HepG2 (cell line): ENCODE measurements around the gene COLGALT1. TPM values are rescaled to one million over a fixed set of nuclear protein-coding genes. Genes with fewer than 3 reads are reported as not detected.

Experiments used
- AGO2 ChIP-seq: fragments of 200-400 bp; formaldehyde crosslinking; optimal IDR thresholded peaks from 2 replicates; pipeline ENCODE3; 2017; ENCODE audit warnings: mild to moderate bottlenecking, low read depth, low read length, moderate library complexity
- ATF1 ChIP-seq: IDR thresholded peaks from 2 replicates; pipeline ENCODE4 v1.6.1; 2016; ENCODE audit warnings: mild to moderate bottlenecking, control low read depth
- JARID2 ChIP-seq: sonication (generic); formaldehyde crosslinking; IDR thresholded peaks from 2 replicates; pipeline ENCODE4 v1.8.1; 2023; ENCODE audit warnings: missing genetic modification reagents, inconsistent platforms; ENCODE audit not compliant: insufficient replicate concordance
- KDM4B ChIP-seq: sonication (generic); formaldehyde crosslinking; IDR thresholded peaks from 2 replicates; pipeline ENCODE4 v1.4.0; 2020; ENCODE audit warnings: missing genetic modification reagents
- KLF11 ChIP-seq: IDR thresholded peaks from 2 replicates; pipeline ENCODE4 v1.6.1; 2016; ENCODE audit warnings: missing compliant biosample characterization
- MAFF ChIP-seq: IDR thresholded peaks from 2 replicates; pipeline ENCODE4 v1.6.1; 2011; ENCODE audit warnings: low read depth, low read length, improper control_type of control experiment
- NAIF1 ChIP-seq: sonication (generic); formaldehyde crosslinking; IDR thresholded peaks from 2 replicates; pipeline ENCODE4 v1.5.0; 2020; ENCODE audit warnings: mild to moderate bottlenecking, missing genetic modification reagents, borderline replicate concordance
- NFE2L1 ChIP-seq: sonication (generic); formaldehyde crosslinking; IDR thresholded peaks from 2 replicates; pipeline ENCODE4 v1.4.0; 2020; ENCODE audit warnings: missing genetic modification reagents, mild to moderate bottlenecking, borderline replicate concordance
- POLR2AphosphoS5 ChIP-seq: IDR thresholded peaks from 2 replicates; pipeline ENCODE4 v1.6.1; 2012; ENCODE audit warnings: low read depth, low read length
- REL ChIP-seq: sonication (generic); formaldehyde crosslinking; conservative IDR thresholded peaks from 2 replicates; pipeline ENCODE4 v1.8.0; 2022; ENCODE audit warnings: mild to moderate bottlenecking, missing genetic modification reagents, moderate library complexity
- RXRB ChIP-seq: IDR thresholded peaks from 2 replicates; pipeline ENCODE4 v1.6.1; 2016; ENCODE audit warnings: borderline replicate concordance, missing genetic modification reagents, missing compliant biosample characterization
- TAF1 ChIP-seq: sonication (generic); formaldehyde crosslinking; IDR thresholded peaks from 2 replicates; pipeline ENCODE4 v1.4.0; 2020; ENCODE audit warnings: missing genetic modification reagents
- ZNF430 ChIP-seq: sonication (generic); formaldehyde crosslinking; IDR thresholded peaks from 2 replicates; pipeline ENCODE4 v1.9.0; 2021; ENCODE audit warnings: mild to moderate bottlenecking, missing genetic modification reagents
- ZNF660 ChIP-seq: sonication (generic); formaldehyde crosslinking; IDR thresholded peaks from 2 replicates; pipeline ENCODE4 v1.5.1; 2020; ENCODE audit warnings: mild to moderate bottlenecking, low read depth, missing genetic modification reagents, borderline replicate concordance
- ZNF773 ChIP-seq: sonication (generic); formaldehyde crosslinking; IDR thresholded peaks from 2 replicates; pipeline ENCODE4 v1.4.0; 2020; ENCODE audit warnings: missing genetic modification reagents, borderline replicate concordance
- polyA plus RNA-seq, 8 experiments: library from polyadenylated mRNA; depleted of rRNA in 3 of 8; stranded (reverse) in 7 of 8; unstranded in 1 of 8; fragments of >200 nt; fragmentation: Illumina TruSeq in 4 of 8; extraction: Trizol in 4 of 8; gene quantifications; 2 replicates each; pipeline versions ENCODE4 v1.2.1 to v1.2.3, GENCODE V29; 2011 to 2016; ENCODE audit warnings: low read depth in 4 of 8, missing spikeins in 1 of 8, mixed read lengths in 1 of 8; ENCODE audit not compliant: insufficient read depth in 1 of 8
- total RNA-seq, 5 experiments: library from RNA; depleted of rRNA; stranded (reverse); fragments of >200 nt; fragmentation: Illumina TruSeq; extraction: Trizol; gene quantifications; 2 replicates each; pipeline ENCODE4 v1.2.3, GENCODE V29; 2016; ENCODE audit warnings: low read depth in 1 of 5
- TF ChIP-seq, protein P1 (sequence below): sonication (generic); formaldehyde crosslinking; IDR thresholded peaks from 2 replicates; pipeline ENCODE4 v1.4.0; 2020; ENCODE audit warnings: mild to moderate bottlenecking, low read depth, missing genetic modification reagents
- TF ChIP-seq, protein P2 (sequence below): sonication (generic); formaldehyde crosslinking; IDR thresholded peaks from 2 replicates; pipeline ENCODE4 v1.8.0; 2022; ENCODE audit warnings: missing genetic modification reagents, mild to moderate bottlenecking, moderate library complexity, borderline replicate concordance
- TF ChIP-seq, protein P3 (sequence below): sonication (generic); formaldehyde crosslinking; IDR thresholded peaks from 2 replicates; pipeline ENCODE4 v1.4.0; 2020; ENCODE audit warnings: missing genetic modification reagents
- TF ChIP-seq, protein P4 (sequence below): sonication (generic); formaldehyde crosslinking; IDR thresholded peaks from 2 replicates; pipeline ENCODE4 v1.8.0; 2022; ENCODE audit warnings: low read depth, missing genetic modification reagents
- TF ChIP-seq, protein P5 (sequence below): sonication (generic); formaldehyde crosslinking; IDR thresholded peaks from 2 replicates; pipeline ENCODE4 v1.4.0; 2020; ENCODE audit warnings: mild to moderate bottlenecking, missing genetic modification reagents

The COLGALT1 gene
- total and polyA plus RNA-seq, 2 of the 13 experiments (the other 11 are each of a cell fraction or from before 2014, with no cell fraction given) = 58.0 to 211 TPM

DNA sequence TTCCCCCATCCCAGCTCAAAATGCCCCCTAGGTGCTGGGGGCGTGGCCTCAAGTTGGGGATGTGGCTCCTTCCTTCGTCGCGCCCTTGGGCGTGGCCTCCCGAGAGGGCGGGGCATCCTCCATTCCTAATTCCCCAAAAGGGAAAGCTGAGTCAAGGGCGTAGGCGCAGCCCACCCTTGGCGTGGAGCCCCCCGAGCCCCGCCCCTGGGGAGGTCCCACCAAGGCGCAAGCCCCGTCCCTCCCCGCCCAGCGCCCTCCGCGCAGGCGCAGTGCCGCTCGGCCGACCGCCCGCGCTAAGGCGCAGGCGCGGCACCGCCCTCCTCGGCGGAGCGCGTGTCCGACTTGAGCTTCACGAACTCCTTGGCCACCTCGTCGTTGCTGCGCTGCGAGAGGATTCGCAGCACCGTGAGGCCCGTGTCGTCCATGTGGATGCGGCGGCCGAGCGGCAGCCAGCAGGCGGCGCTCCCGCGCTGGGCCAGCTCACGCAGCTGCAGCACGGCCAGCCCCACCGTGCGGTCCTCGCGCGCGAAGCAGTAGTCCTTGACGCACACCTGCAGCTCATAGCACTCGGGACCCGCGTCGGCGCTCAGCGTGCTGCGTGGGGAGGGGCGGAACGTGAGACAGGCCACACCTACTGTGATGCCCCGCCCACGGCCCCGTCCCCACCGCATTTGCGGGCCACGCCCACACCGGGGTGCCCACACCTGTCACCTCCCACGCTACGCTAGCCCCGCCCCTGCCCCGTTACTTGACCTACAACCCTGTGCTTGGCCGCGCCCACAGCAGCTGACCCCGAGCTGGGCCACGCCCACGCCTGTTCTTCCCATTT, 50.5 kb downstream of the COLGALT1 start (continued):
- TF ChIP-seq, protein P1, sequence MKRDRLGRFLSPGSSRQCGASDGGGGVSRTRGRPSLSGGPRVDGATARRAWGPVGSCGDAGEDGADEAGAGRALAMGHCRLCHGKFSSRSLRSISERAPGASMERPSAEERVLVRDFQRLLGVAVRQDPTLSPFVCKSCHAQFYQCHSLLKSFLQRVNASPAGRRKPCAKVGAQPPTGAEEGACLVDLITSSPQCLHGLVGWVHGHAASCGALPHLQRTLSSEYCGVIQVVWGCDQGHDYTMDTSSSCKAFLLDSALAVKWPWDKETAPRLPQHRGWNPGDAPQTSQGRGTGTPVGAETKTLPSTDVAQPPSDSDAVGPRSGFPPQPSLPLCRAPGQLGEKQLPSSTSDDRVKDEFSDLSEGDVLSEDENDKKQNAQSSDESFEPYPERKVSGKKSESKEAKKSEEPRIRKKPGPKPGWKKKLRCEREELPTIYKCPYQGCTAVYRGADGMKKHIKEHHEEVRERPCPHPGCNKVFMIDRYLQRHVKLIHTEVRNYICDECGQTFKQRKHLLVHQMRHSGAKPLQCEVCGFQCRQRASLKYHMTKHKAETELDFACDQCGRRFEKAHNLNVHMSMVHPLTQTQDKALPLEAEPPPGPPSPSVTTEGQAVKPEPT (CRISPR knock-in tag) = peak; percentile 98
- TF ChIP-seq KLF11 (CRISPR knock-in tag) (peak; percentile 38; the same call in 1 of the 2 replicates), ZNF773 (CRISPR knock-in tag) (peak; percentile 98), POLR2AphosphoS5 (peak; percentile 57; the same call in 1 of the 2 replicates), ATF1 (CRISPR knock-in tag) (no peak), JARID2 (CRISPR knock-in tag) (peak; percentile 78), MAFF (no peak), ZNF430 (CRISPR knock-in tag) (peak; percentile 99; the same call in 1 of the 2 replicates), KDM4B (0 out of 2 replicates have a peak, but pooled peaks have one; percentile 41), RXRB (CRISPR knock-in tag) (peak; percentile 70; the same call in 1 of the 2 replicates), AGO2 (peak; percentile 43), REL (CRISPR knock-in tag) (peak; percentile 99), NAIF1 (CRISPR knock-in tag) (peak; percentile 72; the same call in 1 of the 2 replicates), ZNF660 (no peak), TAF1 (CRISPR knock-in tag) (peak; percentile 80), NFE2L1 (CRISPR knock-in tag) (peak; percentile 91)
- TF ChIP-seq, protein P2, sequence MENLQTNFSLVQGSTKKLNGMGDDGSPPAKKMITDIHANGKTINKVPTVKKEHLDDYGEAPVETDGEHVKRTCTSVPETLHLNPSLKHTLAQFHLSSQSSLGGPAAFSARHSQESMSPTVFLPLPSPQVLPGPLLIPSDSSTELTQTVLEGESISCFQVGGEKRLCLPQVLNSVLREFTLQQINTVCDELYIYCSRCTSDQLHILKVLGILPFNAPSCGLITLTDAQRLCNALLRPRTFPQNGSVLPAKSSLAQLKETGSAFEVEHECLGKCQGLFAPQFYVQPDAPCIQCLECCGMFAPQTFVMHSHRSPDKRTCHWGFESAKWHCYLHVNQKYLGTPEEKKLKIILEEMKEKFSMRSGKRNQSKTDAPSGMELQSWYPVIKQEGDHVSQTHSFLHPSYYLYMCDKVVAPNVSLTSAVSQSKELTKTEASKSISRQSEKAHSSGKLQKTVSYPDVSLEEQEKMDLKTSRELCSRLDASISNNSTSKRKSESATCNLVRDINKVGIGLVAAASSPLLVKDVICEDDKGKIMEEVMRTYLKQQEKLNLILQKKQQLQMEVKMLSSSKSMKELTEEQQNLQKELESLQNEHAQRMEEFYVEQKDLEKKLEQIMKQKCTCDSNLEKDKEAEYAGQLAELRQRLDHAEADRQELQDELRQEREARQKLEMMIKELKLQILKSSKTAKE (CRISPR knock-in tag) = peak; percentile 76
- TF ChIP-seq, protein P3, sequence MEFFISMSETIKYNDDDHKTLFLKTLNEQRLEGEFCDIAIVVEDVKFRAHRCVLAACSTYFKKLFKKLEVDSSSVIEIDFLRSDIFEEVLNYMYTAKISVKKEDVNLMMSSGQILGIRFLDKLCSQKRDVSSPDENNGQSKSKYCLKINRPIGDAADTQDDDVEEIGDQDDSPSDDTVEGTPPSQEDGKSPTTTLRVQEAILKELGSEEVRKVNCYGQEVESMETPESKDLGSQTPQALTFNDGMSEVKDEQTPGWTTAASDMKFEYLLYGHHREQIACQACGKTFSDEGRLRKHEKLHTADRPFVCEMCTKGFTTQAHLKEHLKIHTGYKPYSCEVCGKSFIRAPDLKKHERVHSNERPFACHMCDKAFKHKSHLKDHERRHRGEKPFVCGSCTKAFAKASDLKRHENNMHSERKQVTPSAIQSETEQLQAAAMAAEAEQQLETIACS = peak; percentile 82
- TF ChIP-seq, protein P4, sequence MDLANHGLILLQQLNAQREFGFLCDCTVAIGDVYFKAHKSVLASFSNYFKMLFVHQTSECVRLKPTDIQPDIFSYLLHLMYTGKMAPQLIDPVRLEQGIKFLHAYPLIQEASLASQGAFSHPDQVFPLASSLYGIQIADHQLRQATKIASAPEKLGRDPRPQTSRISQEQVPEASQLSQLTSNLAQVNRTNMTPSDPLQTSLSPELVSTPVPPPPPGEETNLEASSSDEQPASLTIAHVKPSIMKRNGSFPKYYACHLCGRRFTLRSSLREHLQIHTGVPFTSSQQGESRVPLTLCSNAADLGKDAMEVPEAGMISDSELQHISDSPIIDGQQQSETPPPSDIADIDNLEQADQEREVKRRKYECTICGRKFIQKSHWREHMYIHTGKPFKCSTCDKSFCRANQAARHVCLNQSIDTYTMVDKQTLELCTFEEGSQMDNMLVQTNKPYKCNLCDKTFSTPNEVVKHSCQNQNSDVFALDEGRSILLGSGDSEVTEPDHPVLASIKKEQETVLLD (CRISPR knock-in tag) = peak; percentile 92
- TF ChIP-seq, protein P5, sequence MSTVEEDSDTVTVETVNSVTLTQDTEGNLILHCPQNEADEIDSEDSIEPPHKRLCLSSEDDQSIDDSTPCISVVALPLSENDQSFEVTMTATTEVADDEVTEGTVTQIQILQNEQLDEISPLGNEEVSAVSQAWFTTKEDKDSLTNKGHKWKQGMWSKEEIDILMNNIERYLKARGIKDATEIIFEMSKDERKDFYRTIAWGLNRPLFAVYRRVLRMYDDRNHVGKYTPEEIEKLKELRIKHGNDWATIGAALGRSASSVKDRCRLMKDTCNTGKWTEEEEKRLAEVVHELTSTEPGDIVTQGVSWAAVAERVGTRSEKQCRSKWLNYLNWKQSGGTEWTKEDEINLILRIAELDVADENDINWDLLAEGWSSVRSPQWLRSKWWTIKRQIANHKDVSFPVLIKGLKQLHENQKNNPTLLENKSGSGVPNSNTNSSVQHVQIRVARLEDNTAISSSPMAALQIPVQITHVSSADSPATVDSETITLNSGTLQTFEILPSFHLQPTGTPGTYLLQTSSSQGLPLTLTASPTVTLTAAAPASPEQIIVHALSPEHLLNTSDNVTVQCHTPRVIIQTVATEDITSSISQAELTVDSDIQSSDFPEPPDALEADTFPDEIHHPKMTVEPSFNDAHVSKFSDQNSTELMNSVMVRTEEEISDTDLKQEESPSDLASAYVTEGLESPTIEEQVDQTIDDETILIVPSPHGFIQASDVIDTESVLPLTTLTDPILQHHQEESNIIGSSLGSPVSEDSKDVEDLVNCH (CRISPR knock-in tag) = peak; percentile 96
